ENCODE measurements around the gene NXF1. TPM values are rescaled to one million over a fixed set of nuclear protein-coding genes. Genes with fewer than 3 reads are reported as not detected.
"Not testable (repeated sequence)": the region's sequence is repeated elsewhere in the genome, so short reads cannot be mapped to it uniquely, and the experiment has no call there.

The NXF1 gene
- total RNA-seq: 100 to 1,000 TPM; 107 to 111 TPM

- Mint-ChIP-seq H3K36me3 (peaks cover 32% of the 10 kb centered on the region), H3K9me3 (no peaks in the 10 kb centered on the region), H3K4me3 (peak within 1 kb of the TSS; percentile 99), H3K27me3 (no peaks in the 10 kb centered on the region), H3K27ac (peak within 1 kb of the TSS; percentile 96), H3K4me1 (peaks cover 37% of the 10 kb centered on the region)
- peak; percentile 97 for DNase-seq
These were observed at the start of gene NXF1 for GRCh38 chr11:62805076-62805892. TSS of gene NXF1 (minus strand) at chr11:62805440. CDS start at chr11:62805356, 84 bp downstream.

- Mint-ChIP-seq H3K27me3 (peaks cover 36% of the 10 kb centered on the region), H3K27ac (peak overlapping the region; percentile 99), H3K4me1 (peaks cover 62% of the 10 kb centered on the region), H3K4me3 (peak overlapping the region; percentile 98), H3K9me3 (no peaks in the 10 kb centered on the region), H3K36me3 (peaks cover 78% of the 10 kb centered on the region)
- no peak for DNase-seq
These were observed 49.0 kb upstream of the NXF1 start for GRCh38 chr11:62854013-62854824.

GRCh38 chr11:62853279-62853965 lies 48.2 kb upstream of the NXF1 start:
- Mint-ChIP-seq H3K4me1 (peaks cover 61% of the 10 kb centered on the region), H3K4me3 (peak overlapping the region; percentile 98), H3K36me3 (peaks cover 76% of the 10 kb centered on the region), H3K27ac (peak overlapping the region; percentile 99), H3K27me3 (peaks cover 36% of the 10 kb centered on the region), H3K9me3 (no peaks in the 10 kb centered on the region)
- DNase-seq: no peak

GRCh38 chr11:62852523-62853188 lies 47.4 kb upstream of the NXF1 start:
- H3K9me3 Mint-ChIP-seq: no peaks in the 10 kb centered on the region
- peaks cover 36% of the 10 kb centered on the region for H3K27me3 Mint-ChIP-seq
- peaks cover 68% of the 10 kb centered on the region for H3K36me3 Mint-ChIP-seq
- DNase-seq: no peak
- H3K4me3 Mint-ChIP-seq: peak overlapping the region; percentile 98
- peaks cover 53% of the 10 kb centered on the region for H3K4me1 Mint-ChIP-seq
- peak overlapping the region; percentile 99 for H3K27ac Mint-ChIP-seq

- Mint-ChIP-seq H3K9me3 (no peaks in the 10 kb centered on the region), H3K27ac (peak overlapping the region; percentile 99), H3K4me1 (peaks cover 49% of the 10 kb centered on the region), H3K4me3 (peak overlapping the region; percentile 98), H3K27me3 (peaks cover 36% of the 10 kb centered on the region), H3K36me3 (peaks cover 61% of the 10 kb centered on the region)
- DNase-seq: no peak
These were observed 46.7 kb upstream of the NXF1 start for GRCh38 chr11:62851807-62852522.

- peaks cover 54% of the 10 kb centered on the region for H3K36me3 Mint-ChIP-seq
- no peaks in the 10 kb centered on the region for H3K9me3 Mint-ChIP-seq
- H3K4me1 Mint-ChIP-seq: peaks cover 49% of the 10 kb centered on the region
- peak overlapping the region; percentile 98 for H3K4me3 Mint-ChIP-seq
- H3K27ac Mint-ChIP-seq: peak overlapping the region; percentile 99
- peaks cover 35% of the 10 kb centered on the region for H3K27me3 Mint-ChIP-seq
- peak; percentile 44 for DNase-seq
These were observed 45.9 kb upstream of the NXF1 start for GRCh38 chr11:62850911-62851806.

GRCh38 chr11:62847767-62848314 lies 42.6 kb upstream of the NXF1 start:
- no peaks in the 10 kb centered on the region for H3K9me3 Mint-ChIP-seq
- peaks cover 6% of the 10 kb centered on the region for H3K27me3 Mint-ChIP-seq
- H3K4me1 Mint-ChIP-seq: peaks cover 35% of the 10 kb centered on the region
- H3K36me3 Mint-ChIP-seq: peaks cover 21% of the 10 kb centered on the region
- H3K27ac Mint-ChIP-seq: no peak overlapping the region
- no peak for DNase-seq
- no peak overlapping the region for H3K4me3 Mint-ChIP-seq

- DNase-seq: no peak
- H3K9me3 Mint-ChIP-seq: no peaks in the 10 kb centered on the region
- H3K27ac Mint-ChIP-seq: no peak overlapping the region
- H3K4me3 Mint-ChIP-seq: no peak overlapping the region
- peaks cover 4% of the 10 kb centered on the region for H3K36me3 Mint-ChIP-seq
- H3K4me1 Mint-ChIP-seq: peaks cover 19% of the 10 kb centered on the region
- H3K27me3 Mint-ChIP-seq: no peaks in the 10 kb centered on the region
These were observed 40.9 kb upstream of the NXF1 start for GRCh38 chr11:62846177-62846576.

- no peaks in the 10 kb centered on the region for H3K27me3 Mint-ChIP-seq
- H3K36me3 Mint-ChIP-seq: peaks cover 7% of the 10 kb centered on the region
- H3K4me3 Mint-ChIP-seq: no peak overlapping the region
- no peak overlapping the region for H3K27ac Mint-ChIP-seq
- peaks cover 22% of the 10 kb centered on the region for H3K4me1 Mint-ChIP-seq
- DNase-seq: no peak
- no peaks in the 10 kb centered on the region for H3K9me3 Mint-ChIP-seq
These were observed 38.9 kb upstream of the NXF1 start for GRCh38 chr11:62844154-62844553.

GRCh38 chr11:62843466-62843865 lies 38.2 kb upstream of the NXF1 start:
- peaks cover 19% of the 10 kb centered on the region for H3K4me1 Mint-ChIP-seq
- no peaks in the 10 kb centered on the region for H3K9me3 Mint-ChIP-seq
- H3K27ac Mint-ChIP-seq: no peak overlapping the region
- no peak for DNase-seq
- H3K4me3 Mint-ChIP-seq: no peak overlapping the region
- H3K27me3 Mint-ChIP-seq: no peaks in the 10 kb centered on the region
- H3K36me3 Mint-ChIP-seq: peaks cover 12% of the 10 kb centered on the region

GRCh38 chr11:62842891-62843290 lies 37.7 kb upstream of the NXF1 start:
- not testable (repeated sequence) for H3K4me3 Mint-ChIP-seq, DNase-seq, H3K27me3 Mint-ChIP-seq, H3K9me3 Mint-ChIP-seq, H3K27ac Mint-ChIP-seq
- peaks cover 12% of the 10 kb centered on the region for H3K36me3 Mint-ChIP-seq
- H3K4me1 Mint-ChIP-seq: peaks cover 19% of the 10 kb centered on the region

GRCh38 chr11:62842171-62842741 lies 37.0 kb upstream of the NXF1 start:
- H3K9me3 Mint-ChIP-seq: no peaks in the 10 kb centered on the region
- peaks cover 17% of the 10 kb centered on the region for H3K36me3 Mint-ChIP-seq
- H3K27ac Mint-ChIP-seq: no peak overlapping the region
- H3K27me3 Mint-ChIP-seq: no peaks in the 10 kb centered on the region
- no peak overlapping the region for H3K4me3 Mint-ChIP-seq
- H3K4me1 Mint-ChIP-seq: peaks cover 25% of the 10 kb centered on the region
- peak; percentile 66 for DNase-seq

Data from activated naive CD8-positive, alpha-beta T cell treated with anti-CD3 and anti-CD28 coated beads for 36 hours (primary cell).